WTC11 (cell line): Measurements from ENCODE around the gene OCSTAMP. TPM values are rescaled to one million over a fixed set of nuclear protein-coding genes. Genes with fewer than 3 reads are reported as not detected.

Experiments used
- ATAC-seq: fragments of 200-7000 bp; cut with Tn5 transposase; 2 replicates; pipeline ENCODE4 v1.10.0; 2021; ENCODE audit warnings: mild to moderate bottlenecking, moderate library complexity
- CTCF ChIA-PET: fragments of 300-600 bp; sonication (Branson Sonifier 250); formaldehyde crosslinking; loops from one replicate; lab custom pipeline; 2021; ENCODE audit warnings: antibody characterized with exemption; lab: Charles Lee
- POLR2A ChIA-PET: fragments of 350-600 bp; sonication (Branson Sonifier 250); formaldehyde crosslinking; loops from one replicate; lab custom pipeline; 2021; ENCODE audit warnings: antibody characterized with exemption; lab: Charles Lee
- DNase-seq: peaks from one replicate; pipeline ENCODE4 v3.0.0; 2021; ENCODE audit warnings: low spot score
- H3K27ac Mint-ChIP-seq: 2 replicates; pipeline ENCODE4 v1.8.0; 2021; ENCODE audit warnings: mixed read lengths
- H3K27me3 Mint-ChIP-seq: 2 replicates; pipeline ENCODE4 v1.8.0; 2021; ENCODE audit warnings: low read depth, mild to moderate bottlenecking, moderate library complexity, mixed read lengths
- H3K36me3 Mint-ChIP-seq: 2 replicates; pipeline ENCODE4 v1.8.0; 2021; ENCODE audit warnings: mixed read lengths
- H3K4me1 Mint-ChIP-seq: 2 replicates; pipeline ENCODE4 v1.8.0; 2022; ENCODE audit warnings: mixed read lengths
- H3K4me3 Mint-ChIP-seq: 2 replicates; pipeline ENCODE4 v1.8.0; 2021; ENCODE audit warnings: mild to moderate bottlenecking, moderate library complexity, mixed read lengths
- H3K9me3 Mint-ChIP-seq: 2 replicates; pipeline ENCODE4 v1.8.0; 2021; ENCODE audit warnings: mixed read lengths
- IRF2 ChIP-seq: sonication (generic); formaldehyde crosslinking; IDR thresholded peaks from 2 replicates; pipeline ENCODE4 v1.8.0; 2022; ENCODE audit warnings: low read depth, missing genetic modification reagents, borderline replicate concordance
- KAT7 ChIP-seq: sonication (generic); formaldehyde crosslinking; IDR thresholded peaks from 2 replicates; pipeline ENCODE4 v1.8.1; 2023; ENCODE audit warnings: missing genetic modification reagents, mild to moderate bottlenecking, borderline replicate concordance
- MXD4 ChIP-seq: fragments of 250-450 bp; sonication (Bioruptor Pico); IDR thresholded peaks from 2 replicates; pipeline ENCODE4 v1.8.0; 2021; ENCODE audit warnings: mild to moderate bottlenecking, moderate library complexity, borderline replicate concordance
- NR2C2 ChIP-seq: sonication (generic); formaldehyde crosslinking; IDR thresholded peaks from 2 replicates; pipeline ENCODE4 v1.8.0; 2022; ENCODE audit warnings: mild to moderate bottlenecking, missing genetic modification reagents
- OVOL2 ChIP-seq: fragments of 250-450 bp; sonication (Bioruptor Pico); IDR thresholded peaks from 2 replicates; pipeline ENCODE4 v1.9.0; 2021; ENCODE audit warnings: mild to moderate bottlenecking, borderline replicate concordance
- SMAD3 ChIP-seq: sonication (generic); formaldehyde crosslinking; IDR thresholded peaks from 2 replicates; pipeline ENCODE4 v1.8.0; 2022; ENCODE audit warnings: missing genetic modification reagents, mild to moderate bottlenecking, borderline replicate concordance
- TEAD1 ChIP-seq: sonication (generic); formaldehyde crosslinking; IDR thresholded peaks from 2 replicates; pipeline ENCODE4 v1.8.0; 2022; ENCODE audit warnings: mild to moderate bottlenecking, missing genetic modification reagents
- ZNF121 ChIP-seq: sonication (generic); formaldehyde crosslinking; IDR thresholded peaks from 2 replicates; pipeline ENCODE4 v1.8.0; 2023; ENCODE audit warnings: missing genetic modification reagents
- ZNF138 ChIP-seq: sonication (generic); formaldehyde crosslinking; conservative IDR thresholded peaks from 2 replicates; pipeline ENCODE4 v1.8.1; 2022; ENCODE audit warnings: mild to moderate bottlenecking, moderate library complexity, missing genetic modification reagents
- ZNF232 ChIP-seq: sonication (generic); formaldehyde crosslinking; IDR thresholded peaks from 2 replicates; pipeline ENCODE4 v1.8.0; 2022; ENCODE audit warnings: mild to moderate bottlenecking, missing genetic modification reagents
- ZNF263 ChIP-seq: sonication (generic); formaldehyde crosslinking; IDR thresholded peaks from 2 replicates; pipeline ENCODE4 v1.8.1; 2022; ENCODE audit warnings: low read depth, mild to moderate bottlenecking, moderate library complexity, missing genetic modification reagents
- ZNF416 ChIP-seq: fragments of 250-450 bp; sonication (Bioruptor Pico); IDR thresholded peaks from 2 replicates; pipeline ENCODE4 v1.9.0; 2021; ENCODE audit warnings: mild to moderate bottlenecking, inconsistent platforms
- ZNF671 ChIP-seq: fragments of 250-450 bp; sonication (Bioruptor Pico); IDR thresholded peaks from 2 replicates; pipeline ENCODE4 v1.8.0; 2021; ENCODE audit warnings: mild to moderate bottlenecking
- total RNA-seq: library from RNA; stranded (reverse); gene quantifications from 3 replicates; pipeline ENCODE4 v1.2.3, GENCODE V29; 2021
- TF ChIP-seq, protein P1 (sequence below): sonication (generic); formaldehyde crosslinking; IDR thresholded peaks from 2 replicates; pipeline ENCODE4 v1.8.0; 2022; ENCODE audit warnings: mild to moderate bottlenecking, missing genetic modification reagents
- TF ChIP-seq, protein P2 (sequence below): sonication (generic); formaldehyde crosslinking; IDR thresholded peaks from 2 replicates; pipeline ENCODE4 v1.8.1; 2023; ENCODE audit warnings: mild to moderate bottlenecking, missing genetic modification reagents
- TF ChIP-seq, protein P3 (sequence below): sonication (generic); formaldehyde crosslinking; IDR thresholded peaks from 2 replicates; pipeline ENCODE4 v1.8.1; 2022; ENCODE audit warnings: missing genetic modification reagents, borderline replicate concordance
- TF ChIP-seq, protein P4 (sequence below): sonication (generic); formaldehyde crosslinking; IDR thresholded peaks from 2 replicates; pipeline ENCODE4 v1.8.0; 2022; ENCODE audit warnings: mild to moderate bottlenecking, missing genetic modification reagents
- TF ChIP-seq, protein P5 (sequence below): sonication (generic); formaldehyde crosslinking; IDR thresholded peaks from 2 replicates; pipeline ENCODE4 v1.8.1; 2022; ENCODE audit warnings: low read depth, mild to moderate bottlenecking, moderate library complexity, missing genetic modification reagents, borderline replicate concordance
- TF ChIP-seq, protein P6 (sequence below): sonication (generic); formaldehyde crosslinking; IDR thresholded peaks from 2 replicates; pipeline ENCODE4 v1.8.0; 2022; ENCODE audit warnings: mild to moderate bottlenecking, missing genetic modification reagents
- TF ChIP-seq, protein P7 (sequence below): sonication (generic); formaldehyde crosslinking; IDR thresholded peaks from 2 replicates; pipeline ENCODE4 v1.8.1; 2023; ENCODE audit warnings: mild to moderate bottlenecking, missing genetic modification reagents

The OCSTAMP gene
- total RNA-seq, 1 experiment from 2014 or later = not detected

DNA sequence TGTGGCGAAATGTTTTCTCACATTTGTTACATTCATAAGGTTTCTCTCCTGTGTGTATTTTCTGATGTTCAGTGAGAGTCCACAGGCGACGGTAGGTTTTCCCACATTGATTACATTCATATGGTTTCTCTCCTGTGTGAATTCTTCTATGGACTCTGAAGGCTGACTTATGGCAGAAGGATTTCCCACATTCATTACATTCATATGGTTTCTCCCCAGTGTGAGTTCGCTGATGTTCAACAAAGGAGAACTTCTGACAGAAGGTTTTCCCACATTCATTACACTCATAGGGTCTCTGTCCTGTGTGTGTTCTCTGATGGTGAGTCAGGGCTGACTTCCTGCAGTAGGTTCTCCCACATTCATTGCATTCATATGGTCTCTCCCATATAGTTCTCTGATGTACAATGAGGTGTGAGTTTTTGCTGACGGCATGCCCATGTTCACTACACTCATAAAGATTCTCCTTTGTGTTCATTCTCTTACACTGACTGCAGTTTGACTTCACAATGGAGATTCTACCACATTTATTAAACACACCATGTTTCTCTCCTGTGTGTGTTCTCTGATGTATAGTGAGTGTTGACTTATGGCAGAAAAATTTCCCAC is 49.0 kb downstream of the OCSTAMP start:
- H3K9me3 Mint-ChIP-seq = peaks cover 87% of the 10 kb centered on the region
- H3K4me1 Mint-ChIP-seq = no peaks in the 10 kb centered on the region
- DNase-seq (no peak), ATAC-seq (no peak)
- peaks cover 23% of the 10 kb centered on the region for H3K27me3 Mint-ChIP-seq
- ChIA-PET CTCF (no interaction called here), POLR2A (no interaction called here)
- TF ChIP-seq, protein P1, sequence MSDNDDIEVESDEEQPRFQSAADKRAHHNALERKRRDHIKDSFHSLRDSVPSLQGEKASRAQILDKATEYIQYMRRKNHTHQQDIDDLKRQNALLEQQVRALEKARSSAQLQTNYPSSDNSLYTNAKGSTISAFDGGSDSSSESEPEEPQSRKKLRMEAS (CRISPR knock-in tag) = no peak
- no peak for TF ChIP-seq IRF2 (CRISPR knock-in tag)
- no peak overlapping the region for H3K27ac Mint-ChIP-seq
- no peak overlapping the region for H3K4me3 Mint-ChIP-seq
- H3K36me3 Mint-ChIP-seq = peaks cover 95% of the 10 kb centered on the region

DNA sequence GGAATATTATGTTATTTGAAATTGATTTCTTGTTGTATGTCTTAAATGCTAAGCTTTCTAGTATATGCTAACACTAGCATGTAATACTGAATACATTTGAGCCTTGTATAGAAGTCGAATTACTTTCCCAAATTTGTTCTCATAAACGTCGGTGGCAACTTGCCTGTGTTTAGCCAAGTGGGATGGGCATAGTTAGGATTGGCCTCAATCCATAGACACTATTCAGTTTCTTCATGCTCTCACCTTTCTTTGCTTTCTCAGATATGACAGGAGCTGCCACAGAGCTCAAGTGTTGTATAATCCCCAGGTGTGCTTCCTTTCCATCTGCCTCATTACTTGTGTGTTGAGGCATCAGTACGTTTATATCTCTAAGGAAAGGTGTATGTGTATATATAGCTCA is 56.4 kb downstream of the OCSTAMP start:
- ChIA-PET POLR2A (no interaction called here), CTCF (no interaction called here)
- Mint-ChIP-seq H3K4me1 (no peaks in the 10 kb centered on the region), H3K27ac (no peak overlapping the region), H3K9me3 (peaks cover 19% of the 10 kb centered on the region), H3K4me3 (no peak overlapping the region), H3K27me3 (no peaks in the 10 kb centered on the region), H3K36me3 (peaks cover 33% of the 10 kb centered on the region)
- DNase-seq = no peak
- TF ChIP-seq ZNF263 (CRISPR knock-in tag) (no peak), ZNF121 (CRISPR knock-in tag) (no peak), OVOL2 (CRISPR knock-in tag) (no peak), TEAD1 (no peak), SMAD3 (CRISPR knock-in tag) (no peak), NR2C2 (CRISPR knock-in tag) (no peak), ZNF671 (CRISPR knock-in tag) (no peak), KAT7 (CRISPR knock-in tag) (no peak), MXD4 (no peak), ZNF232 (CRISPR knock-in tag) (no peak), ZNF138 (CRISPR knock-in tag) (no peak), ZNF416 (no peak)
- TF ChIP-seq, protein P2, sequence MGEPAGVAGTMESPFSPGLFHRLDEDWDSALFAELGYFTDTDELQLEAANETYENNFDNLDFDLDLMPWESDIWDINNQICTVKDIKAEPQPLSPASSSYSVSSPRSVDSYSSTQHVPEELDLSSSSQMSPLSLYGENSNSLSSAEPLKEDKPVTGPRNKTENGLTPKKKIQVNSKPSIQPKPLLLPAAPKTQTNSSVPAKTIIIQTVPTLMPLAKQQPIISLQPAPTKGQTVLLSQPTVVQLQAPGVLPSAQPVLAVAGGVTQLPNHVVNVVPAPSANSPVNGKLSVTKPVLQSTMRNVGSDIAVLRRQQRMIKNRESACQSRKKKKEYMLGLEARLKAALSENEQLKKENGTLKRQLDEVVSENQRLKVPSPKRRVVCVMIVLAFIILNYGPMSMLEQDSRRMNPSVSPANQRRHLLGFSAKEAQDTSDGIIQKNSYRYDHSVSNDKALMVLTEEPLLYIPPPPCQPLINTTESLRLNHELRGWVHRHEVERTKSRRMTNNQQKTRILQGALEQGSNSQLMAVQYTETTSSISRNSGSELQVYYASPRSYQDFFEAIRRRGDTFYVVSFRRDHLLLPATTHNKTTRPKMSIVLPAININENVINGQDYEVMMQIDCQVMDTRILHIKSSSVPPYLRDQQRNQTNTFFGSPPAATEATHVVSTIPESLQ = no peak
- TF ChIP-seq, protein P3, sequence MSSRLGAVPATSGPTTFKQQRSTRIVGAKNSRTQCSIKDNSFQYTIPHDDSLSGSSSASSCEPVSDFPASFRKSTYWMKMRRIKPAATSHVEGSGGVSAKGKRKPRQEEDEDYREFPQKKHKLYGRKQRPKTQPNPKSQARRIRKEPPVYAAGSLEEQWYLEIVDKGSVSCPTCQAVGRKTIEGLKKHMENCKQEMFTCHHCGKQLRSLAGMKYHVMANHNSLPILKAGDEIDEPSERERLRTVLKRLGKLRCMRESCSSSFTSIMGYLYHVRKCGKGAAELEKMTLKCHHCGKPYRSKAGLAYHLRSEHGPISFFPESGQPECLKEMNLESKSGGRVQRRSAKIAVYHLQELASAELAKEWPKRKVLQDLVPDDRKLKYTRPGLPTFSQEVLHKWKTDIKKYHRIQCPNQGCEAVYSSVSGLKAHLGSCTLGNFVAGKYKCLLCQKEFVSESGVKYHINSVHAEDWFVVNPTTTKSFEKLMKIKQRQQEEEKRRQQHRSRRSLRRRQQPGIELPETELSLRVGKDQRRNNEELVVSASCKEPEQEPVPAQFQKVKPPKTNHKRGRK (CRISPR knock-in tag) = no peak
- TF ChIP-seq, protein P4, sequence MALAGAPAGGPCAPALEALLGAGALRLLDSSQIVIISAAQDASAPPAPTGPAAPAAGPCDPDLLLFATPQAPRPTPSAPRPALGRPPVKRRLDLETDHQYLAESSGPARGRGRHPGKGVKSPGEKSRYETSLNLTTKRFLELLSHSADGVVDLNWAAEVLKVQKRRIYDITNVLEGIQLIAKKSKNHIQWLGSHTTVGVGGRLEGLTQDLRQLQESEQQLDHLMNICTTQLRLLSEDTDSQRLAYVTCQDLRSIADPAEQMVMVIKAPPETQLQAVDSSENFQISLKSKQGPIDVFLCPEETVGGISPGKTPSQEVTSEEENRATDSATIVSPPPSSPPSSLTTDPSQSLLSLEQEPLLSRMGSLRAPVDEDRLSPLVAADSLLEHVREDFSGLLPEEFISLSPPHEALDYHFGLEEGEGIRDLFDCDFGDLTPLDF (CRISPR knock-in tag) = no peak
- TF ChIP-seq, protein P5, sequence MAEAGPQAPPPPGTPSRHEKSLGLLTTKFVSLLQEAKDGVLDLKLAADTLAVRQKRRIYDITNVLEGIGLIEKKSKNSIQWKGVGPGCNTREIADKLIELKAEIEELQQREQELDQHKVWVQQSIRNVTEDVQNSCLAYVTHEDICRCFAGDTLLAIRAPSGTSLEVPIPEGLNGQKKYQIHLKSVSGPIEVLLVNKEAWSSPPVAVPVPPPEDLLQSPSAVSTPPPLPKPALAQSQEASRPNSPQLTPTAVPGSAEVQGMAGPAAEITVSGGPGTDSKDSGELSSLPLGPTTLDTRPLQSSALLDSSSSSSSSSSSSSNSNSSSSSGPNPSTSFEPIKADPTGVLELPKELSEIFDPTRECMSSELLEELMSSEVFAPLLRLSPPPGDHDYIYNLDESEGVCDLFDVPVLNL (CRISPR knock-in tag) = no peak
- TF ChIP-seq, protein P6, sequence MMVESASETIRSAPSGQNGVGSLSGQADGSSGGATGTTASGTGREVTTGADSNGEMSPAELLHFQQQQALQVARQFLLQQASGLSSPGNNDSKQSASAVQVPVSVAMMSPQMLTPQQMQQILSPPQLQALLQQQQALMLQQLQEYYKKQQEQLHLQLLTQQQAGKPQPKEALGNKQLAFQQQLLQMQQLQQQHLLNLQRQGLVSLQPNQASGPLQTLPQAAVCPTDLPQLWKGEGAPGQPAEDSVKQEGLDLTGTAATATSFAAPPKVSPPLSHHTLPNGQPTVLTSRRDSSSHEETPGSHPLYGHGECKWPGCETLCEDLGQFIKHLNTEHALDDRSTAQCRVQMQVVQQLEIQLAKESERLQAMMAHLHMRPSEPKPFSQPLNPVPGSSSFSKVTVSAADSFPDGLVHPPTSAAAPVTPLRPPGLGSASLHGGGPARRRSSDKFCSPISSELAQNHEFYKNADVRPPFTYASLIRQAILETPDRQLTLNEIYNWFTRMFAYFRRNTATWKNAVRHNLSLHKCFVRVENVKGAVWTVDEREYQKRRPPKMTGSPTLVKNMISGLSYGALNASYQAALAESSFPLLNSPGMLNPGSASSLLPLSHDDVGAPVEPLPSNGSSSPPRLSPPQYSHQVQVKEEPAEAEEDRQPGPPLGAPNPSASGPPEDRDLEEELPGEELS = no peak
- TF ChIP-seq, protein P7, sequence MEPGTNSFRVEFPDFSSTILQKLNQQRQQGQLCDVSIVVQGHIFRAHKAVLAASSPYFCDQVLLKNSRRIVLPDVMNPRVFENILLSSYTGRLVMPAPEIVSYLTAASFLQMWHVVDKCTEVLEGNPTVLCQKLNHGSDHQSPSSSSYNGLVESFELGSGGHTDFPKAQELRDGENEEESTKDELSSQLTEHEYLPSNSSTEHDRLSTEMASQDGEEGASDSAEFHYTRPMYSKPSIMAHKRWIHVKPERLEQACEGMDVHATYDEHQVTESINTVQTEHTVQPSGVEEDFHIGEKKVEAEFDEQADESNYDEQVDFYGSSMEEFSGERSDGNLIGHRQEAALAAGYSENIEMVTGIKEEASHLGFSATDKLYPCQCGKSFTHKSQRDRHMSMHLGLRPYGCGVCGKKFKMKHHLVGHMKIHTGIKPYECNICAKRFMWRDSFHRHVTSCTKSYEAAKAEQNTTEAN (CRISPR knock-in tag) = no peak
- no peak for ATAC-seq
